NK-92 (cell line): ENCODE measurements around the gene TMEM176B.
"Not testable (repeated sequence)": the region's sequence is repeated elsewhere in the genome, so short reads cannot be mapped to it uniquely, and the experiment has no call there.

ENCODE experiments used
- DNase-seq: peaks from one replicate; lab custom pipeline; 2025; ENCODE audit not compliant: unreplicated experiment; lab: John Stamatoyannopoulos, UW

TMEM176B gene

GRCh38 chr7:150791746-150792452 lies 8.3 kb downstream of the TMEM176B start:
- no peak for DNase-seq

- no peak for DNase-seq
Observed at GRCh38 chr7:150791304-150791703, 8.9 kb downstream of the TMEM176B start.

DNA sequence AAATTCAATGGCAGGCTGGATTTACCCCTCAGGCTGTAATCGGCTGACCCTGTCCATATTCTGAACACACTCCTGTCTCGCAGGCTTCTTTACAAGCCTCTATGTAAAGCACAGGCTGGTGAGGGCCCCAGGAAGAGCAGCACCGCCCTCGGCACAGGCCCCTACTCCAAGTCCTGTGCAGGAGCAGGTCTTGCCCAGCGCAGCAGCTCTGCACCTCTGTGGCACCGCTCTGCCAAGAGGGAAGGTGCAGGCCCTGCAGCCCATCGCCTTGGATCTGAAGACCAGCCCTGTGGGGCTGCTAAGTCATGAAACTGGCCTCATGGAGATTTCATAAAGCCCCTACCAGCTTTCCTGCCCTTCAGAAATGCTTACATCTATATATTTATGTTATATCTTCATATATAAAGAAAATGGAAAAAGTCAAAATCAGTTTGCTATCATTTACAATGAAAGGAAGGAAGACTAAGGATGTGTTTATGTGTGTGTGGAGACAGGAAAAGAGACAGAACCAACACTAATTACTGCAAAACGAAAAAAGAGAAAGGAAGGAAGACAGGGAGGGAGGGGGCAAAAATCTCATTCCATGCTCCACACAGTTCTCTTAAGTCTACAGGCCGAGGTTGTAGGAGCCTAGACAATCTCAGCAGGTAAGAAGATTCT lies 9.6 kb downstream of the TMEM176B start:
- no peak for DNase-seq

DNA sequence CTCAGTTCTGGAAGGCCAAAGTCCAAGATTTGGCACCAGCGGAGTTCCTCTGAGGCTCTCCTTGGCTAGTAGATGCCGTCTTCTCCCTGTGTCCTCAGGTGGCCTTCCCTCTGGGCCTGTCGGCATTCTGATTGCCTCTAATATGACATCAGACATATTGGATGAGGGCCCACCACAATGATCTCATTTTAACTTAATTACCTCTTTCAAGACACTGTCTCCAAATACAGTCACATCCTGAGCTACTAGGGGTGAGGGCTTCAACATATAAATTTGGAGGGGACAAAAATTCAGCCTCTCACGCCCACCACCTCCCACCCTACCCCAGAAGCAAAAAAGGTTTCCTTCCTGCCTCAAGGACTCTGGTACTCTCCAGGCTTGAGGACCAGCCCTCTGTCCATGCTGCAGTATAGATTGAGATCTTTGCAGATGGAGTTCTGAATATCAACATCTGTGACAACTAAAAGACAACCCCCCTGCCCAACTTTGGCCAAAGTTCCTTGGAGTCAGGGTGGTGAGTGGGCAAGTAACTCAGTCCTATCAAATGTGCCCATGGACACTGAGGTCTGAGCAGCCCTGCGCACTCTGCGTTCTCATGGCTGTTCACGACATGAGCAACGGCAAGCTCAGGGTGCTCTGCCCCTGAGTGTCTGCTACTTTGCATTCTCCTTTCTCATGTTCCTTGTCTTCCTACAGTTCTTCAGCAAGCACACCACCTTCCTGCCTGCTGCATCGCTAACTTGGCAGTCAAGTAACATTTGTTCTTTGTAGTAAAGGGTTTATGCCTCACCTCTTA lies 11.5 kb downstream of the TMEM176B start:
- DNase-seq: no peak

- DNase-seq: no peak
Observed at GRCh38 chr7:150787321-150788281, 12.6 kb downstream of the TMEM176B start.

GRCh38 chr7:150784954-150785353 lies 15.2 kb downstream of the TMEM176B start:
- no peak for DNase-seq

DNA sequence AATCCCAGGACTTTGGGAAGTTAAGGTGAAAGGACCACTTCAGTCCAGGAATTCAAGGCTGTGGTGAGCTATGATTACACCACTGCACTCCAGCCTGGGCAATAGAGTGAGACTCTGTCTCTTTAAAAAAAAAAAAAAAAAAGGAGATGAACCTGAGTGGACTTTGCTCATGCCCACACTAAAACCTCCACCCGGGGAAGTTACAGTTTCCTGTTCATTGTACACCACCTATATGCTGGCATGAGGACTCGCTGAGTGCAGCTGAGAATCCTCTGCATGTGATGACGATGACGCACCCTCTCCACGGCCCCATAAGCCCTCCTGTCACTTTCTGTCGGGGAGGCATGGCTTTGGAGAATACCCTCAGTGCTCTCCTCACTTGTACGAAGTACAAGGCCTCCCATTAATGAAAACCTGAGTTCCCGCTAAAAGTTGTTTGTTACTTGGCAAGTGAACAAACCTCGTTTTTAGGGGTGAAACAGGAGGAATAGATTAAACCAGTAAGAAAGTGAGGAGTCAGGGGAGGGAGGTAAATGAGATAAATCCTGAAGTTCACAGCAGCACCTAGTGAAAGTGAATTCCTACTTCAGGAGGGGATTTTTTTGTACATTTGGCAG lies 15.9 kb downstream of the TMEM176B start:
- no peak for DNase-seq

GRCh38 chr7:150781961-150782360 lies 18.2 kb downstream of the TMEM176B start:
- no peak for DNase-seq

GRCh38 chr7:150781103-150781502 lies 19.1 kb downstream of the TMEM176B start:
- no peak for DNase-seq

DNA sequence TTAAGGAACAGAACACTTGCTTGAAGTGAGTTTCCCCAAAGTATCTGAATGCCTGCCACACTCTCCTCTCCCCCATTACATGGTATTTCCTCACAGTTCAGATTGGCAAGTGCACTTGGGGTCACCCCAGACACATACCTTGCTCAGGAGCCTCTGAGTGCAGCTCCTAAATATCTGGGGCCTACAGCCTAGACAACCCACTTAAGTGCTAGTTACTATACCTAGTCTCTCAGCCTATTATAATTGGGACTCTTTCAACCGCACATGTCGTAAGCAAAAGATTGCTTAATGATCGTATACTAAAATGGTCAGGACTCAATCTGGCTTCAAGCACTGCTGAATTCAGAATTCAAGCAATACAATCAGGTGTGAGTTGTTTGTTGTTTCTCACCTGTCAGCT lies 19.9 kb downstream of the TMEM176B start:
- DNase-seq: no peak

DNA sequence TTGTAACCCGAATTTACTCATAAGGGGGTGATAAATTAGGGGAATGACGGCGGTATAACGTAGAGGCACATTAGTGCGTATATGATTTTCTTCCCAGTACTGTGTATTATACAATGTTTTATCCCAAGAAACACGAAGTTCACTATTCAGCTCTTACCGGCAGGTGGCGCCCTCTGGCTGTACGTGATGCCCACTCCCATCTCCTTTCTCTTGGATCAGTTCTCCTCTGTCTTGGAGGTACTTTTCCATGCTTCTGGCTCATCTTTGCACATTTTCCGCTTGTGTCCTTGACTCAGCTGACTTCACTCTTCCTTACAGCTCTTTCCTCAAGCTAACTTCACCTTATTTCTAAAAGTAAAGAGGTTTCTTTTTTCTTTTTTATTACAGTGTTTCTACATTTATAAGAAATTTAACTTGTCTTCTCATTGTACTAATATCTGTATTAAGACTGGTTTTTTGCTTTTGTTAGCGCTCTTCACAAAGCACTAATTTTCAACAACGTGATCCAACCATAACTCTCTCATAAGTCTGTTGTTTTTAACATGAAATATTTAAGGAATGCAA lies 21.3 kb downstream of the TMEM176B start:
- no peak for DNase-seq

DNA sequence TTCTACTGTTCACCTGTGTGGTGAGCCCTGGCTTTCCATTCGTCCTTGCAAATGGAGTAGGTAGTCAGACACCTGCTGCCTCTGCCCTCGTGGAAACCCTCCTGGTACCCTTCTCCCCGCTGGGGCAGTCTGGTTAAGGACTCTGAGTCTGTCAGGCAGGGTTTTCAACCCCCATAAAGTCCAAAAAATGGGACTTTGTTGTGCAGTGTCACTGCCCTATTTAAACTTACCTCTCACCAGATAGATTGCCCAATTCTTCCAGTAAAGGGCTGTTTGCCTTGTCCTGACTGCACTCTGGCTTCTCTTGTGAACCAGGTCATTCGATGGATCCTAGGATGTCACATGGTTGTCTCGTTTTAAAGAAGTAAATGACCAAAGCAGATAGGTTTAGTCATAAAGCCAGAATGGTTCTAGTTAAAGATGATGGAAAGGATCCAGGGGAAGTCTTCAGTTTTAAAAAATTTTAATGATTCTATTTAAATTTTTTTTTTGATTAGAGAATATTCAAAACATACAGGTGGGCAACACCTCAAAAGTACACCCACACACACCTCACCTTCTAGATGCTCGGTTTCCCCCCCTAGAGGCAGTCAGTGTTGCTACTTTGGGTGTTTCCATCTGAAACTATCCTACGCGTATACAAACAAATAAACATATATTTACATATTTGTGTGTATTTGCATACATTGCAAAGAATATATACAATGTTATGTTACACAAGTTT lies 22.0 kb downstream of the TMEM176B start:
- DNase-seq: no peak

- DNase-seq: not testable (repeated sequence)
Observed at GRCh38 chr7:150774131-150774530, 26.0 kb downstream of the TMEM176B start.

DNA sequence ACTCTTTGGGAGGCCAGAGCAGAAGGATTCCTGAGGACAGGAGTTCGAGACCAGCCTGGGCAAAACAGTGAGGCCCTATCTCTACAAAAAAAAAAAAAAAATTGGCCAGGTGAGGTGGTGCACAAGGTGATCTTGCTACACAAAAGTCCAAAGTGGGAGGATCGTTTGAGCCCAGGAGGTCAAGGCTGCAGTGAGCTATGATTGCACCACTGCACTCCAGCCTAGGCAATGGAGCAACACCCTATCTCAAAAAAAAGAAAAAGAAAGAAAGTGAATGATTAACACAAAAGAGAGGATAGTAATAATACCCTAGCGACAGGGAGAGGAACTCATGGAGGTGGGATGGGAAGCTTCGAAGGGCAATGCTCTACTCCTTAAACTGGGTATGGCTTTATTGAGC lies 30.4 kb downstream of the TMEM176B start:
- no peak for DNase-seq

DNA sequence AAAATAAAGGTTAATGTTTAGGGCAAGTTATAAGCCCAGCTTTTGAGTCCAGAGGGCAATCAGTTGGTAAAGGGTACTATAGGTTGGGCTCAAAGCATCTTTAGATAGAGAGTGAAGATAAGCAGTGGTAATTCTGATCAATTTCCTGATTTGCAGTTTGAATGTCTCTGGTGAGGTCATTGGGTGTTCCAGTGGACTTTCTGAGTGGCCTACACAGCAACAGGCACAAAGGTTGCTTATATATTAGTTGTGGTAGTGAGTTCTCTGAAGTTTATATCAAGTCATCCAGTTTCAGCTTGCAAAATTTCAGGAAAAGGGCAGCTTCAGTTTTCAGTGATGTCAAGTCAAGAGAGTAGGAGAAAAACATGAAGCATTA lies 33.8 kb downstream of the TMEM176B start:
- DNase-seq: no peak

DNA sequence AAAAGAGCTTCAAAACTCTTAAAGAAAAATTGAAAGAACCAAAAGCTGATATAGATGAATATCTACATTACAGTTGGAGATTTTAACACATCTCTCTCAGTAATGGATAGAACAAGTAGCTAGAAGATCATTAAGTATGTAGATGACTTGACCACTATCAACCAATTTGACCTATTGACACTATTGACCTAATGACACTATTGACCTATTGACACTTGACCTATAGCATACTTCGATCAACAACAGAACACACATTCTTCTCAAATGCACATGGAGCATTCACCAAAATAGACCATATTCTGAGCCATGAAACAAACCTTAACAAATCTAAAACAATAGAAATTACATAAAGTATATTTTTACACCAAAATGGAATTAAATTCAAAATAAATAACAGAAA lies 40.7 kb downstream of the TMEM176B start:
- no peak for DNase-seq

GRCh38 chr7:150756858-150757257 lies 43.3 kb downstream of the TMEM176B start:
- no peak for DNase-seq

- DNase-seq: no peak
Observed at GRCh38 chr7:150756166-150756565, 44.0 kb downstream of the TMEM176B start.

DNA sequence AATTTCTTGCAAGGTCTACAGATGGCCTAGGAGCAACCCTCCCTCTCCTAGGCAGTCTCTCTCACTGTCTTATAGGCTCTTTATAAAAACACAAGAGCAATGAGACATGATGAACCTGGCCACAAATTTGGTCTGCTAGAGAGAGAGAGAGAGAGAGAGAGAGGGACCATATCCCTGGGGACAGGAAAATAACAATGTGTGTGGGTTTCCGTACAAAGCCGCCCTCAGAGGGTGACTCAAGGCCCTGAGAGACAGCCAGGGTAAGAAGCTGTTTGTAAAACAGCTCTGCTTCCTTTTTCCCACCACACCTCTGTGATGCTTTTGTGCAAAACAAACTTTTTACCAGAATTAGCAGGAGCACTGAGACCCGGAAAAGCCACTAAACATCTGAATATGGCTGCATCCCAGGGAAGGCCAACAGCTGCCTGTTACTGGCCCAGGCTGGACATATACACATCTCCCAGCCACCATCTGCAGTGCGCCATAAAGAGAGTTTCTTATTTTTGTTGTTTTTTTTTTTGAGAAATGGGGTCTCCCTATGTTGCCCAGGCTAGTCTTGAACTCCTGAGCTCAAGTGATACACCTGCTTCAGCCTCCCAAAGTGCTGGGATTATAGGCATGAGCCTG lies 44.6 kb downstream of the TMEM176B start:
- no peak for DNase-seq
